IgD-negative memory B cell (primary cell): ENCODE data around the gene ASB2. TPM values are rescaled to one million over a fixed set of nuclear protein-coding genes. Genes with fewer than 3 reads are reported as not detected.

Source experiments
- H3K27ac Mint-ChIP-seq, 3 donors: one replicate each; pipeline ENCODE4 v1.8.0; 2020 to 2022; ENCODE audit warnings: mild to moderate bottlenecking in 3 of 3, mixed read lengths in 3 of 3, moderate library complexity in 1 of 3
- H3K27me3 Mint-ChIP-seq: one replicate; pipeline ENCODE4 v1.8.0; 2021; ENCODE audit warnings: mixed read lengths
- H3K36me3 Mint-ChIP-seq: one replicate; pipeline ENCODE4 v1.8.0; 2020; ENCODE audit warnings: mild to moderate bottlenecking, mixed read lengths
- H3K4me1 Mint-ChIP-seq, 3 donors: one replicate each; pipeline ENCODE4 v1.8.0; 2020 to 2022; ENCODE audit warnings: mixed read lengths in 3 of 3, mild to moderate bottlenecking in 1 of 3
- H3K4me3 Mint-ChIP-seq, 4 donors: one replicate each; pipeline ENCODE4 v1.8.0; 2020 to 2022; ENCODE audit warnings: mild to moderate bottlenecking in 4 of 4, mixed read lengths in 4 of 4, moderate library complexity in 3 of 4
- H3K9me3 Mint-ChIP-seq, 3 donors: one replicate each; pipeline ENCODE4 v1.8.0; 2020 to 2021; ENCODE audit warnings: mixed read lengths in 3 of 3, mild to moderate bottlenecking in 1 of 3
- polyA plus RNA-seq: library from polyadenylated mRNA; unstranded; fragments of 300-500 nt; fragmentation: Illumina TruSeq; gene quantifications from one replicate; pipeline ENCODE4 v1.2.3, GENCODE V29; 2021

The ASB2 gene
- polyA plus RNA-seq, 1 donor from 2014 or later = 3.8 TPM

DNA sequence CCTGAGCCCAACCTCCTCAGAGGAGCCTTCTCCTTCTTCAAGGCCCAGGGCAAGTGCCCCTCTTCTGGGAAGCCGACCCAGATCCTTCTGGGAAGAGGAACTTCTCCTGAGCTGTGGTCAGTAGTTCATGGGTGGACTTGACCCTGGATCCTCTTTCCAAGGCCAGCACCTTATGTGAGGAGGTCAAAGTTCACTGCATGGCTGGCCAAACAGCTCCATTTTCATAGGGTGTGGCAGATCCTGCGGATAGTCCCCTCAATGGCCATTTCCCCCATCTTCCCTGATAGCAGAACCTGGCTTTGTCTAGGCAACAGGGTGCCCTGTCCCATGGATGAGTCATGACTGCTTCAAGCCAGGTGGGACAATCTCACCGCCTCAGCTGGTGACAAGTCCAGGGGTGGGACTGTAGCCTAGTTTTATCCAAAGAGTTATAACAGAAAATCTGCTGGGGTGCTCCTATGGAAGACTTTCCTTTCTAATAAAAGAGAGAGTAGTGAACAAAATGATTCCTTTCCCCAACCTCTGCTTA is 10.4 kb downstream of the ASB2 start:
- H3K27me3 Mint-ChIP-seq = peaks cover 1% of the 10 kb centered on the region
- H3K4me3 Mint-ChIP-seq = peak overlapping the region in 2 of 4 donors; percentile 13 to 21
- no peaks in the 10 kb centered on the region for H3K36me3 Mint-ChIP-seq
- H3K27ac Mint-ChIP-seq = peak overlapping the region in 2 of 3 donors; percentile 20 to 44
- H3K9me3 Mint-ChIP-seq = peaks cover 0 to 2% (median 0%) of the 10 kb centered on the region in 3 donors
- peaks cover 57 to 81% (median 73%) of the 10 kb centered on the region in 3 donors for H3K4me1 Mint-ChIP-seq

GRCh38 chr14:93965287-93965821 is 11.0 kb downstream of the ASB2 start:
- no peaks in the 10 kb centered on the region for H3K36me3 Mint-ChIP-seq
- peaks cover 53 to 75% (median 73%) of the 10 kb centered on the region in 3 donors for H3K4me1 Mint-ChIP-seq
- peaks cover 0 to 2% (median 0%) of the 10 kb centered on the region in 3 donors for H3K9me3 Mint-ChIP-seq
- H3K27ac Mint-ChIP-seq = peak overlapping the region in 2 of 3 donors; percentile 6 to 20
- H3K4me3 Mint-ChIP-seq = peak overlapping the region in 1 of 4 donors; percentile 13
- H3K27me3 Mint-ChIP-seq = peaks cover 1% of the 10 kb centered on the region

- no peak overlapping the region for H3K4me3 Mint-ChIP-seq
- peak overlapping the region; percentile 6 to 99 (median 33) for H3K27ac Mint-ChIP-seq
- peaks cover 1% of the 10 kb centered on the region for H3K27me3 Mint-ChIP-seq
- H3K36me3 Mint-ChIP-seq = no peaks in the 10 kb centered on the region
- peaks cover 0 to 2% (median 0%) of the 10 kb centered on the region in 3 donors for H3K9me3 Mint-ChIP-seq
- peaks cover 56 to 77% (median 75%) of the 10 kb centered on the region in 3 donors for H3K4me1 Mint-ChIP-seq
Observed at GRCh38 chr14:93964820-93965286, 11.5 kb downstream of the ASB2 start.

GRCh38 chr14:93964281-93964680 is 12.1 kb downstream of the ASB2 start:
- Mint-ChIP-seq H3K27ac (peak overlapping the region in 2 of 3 donors; percentile 33 to 99), H3K9me3 (peaks cover 0 to 2% (median 0%) of the 10 kb centered on the region in 3 donors), H3K36me3 (peaks cover 1% of the 10 kb centered on the region), H3K27me3 (peaks cover 1% of the 10 kb centered on the region), H3K4me3 (no peak overlapping the region), H3K4me1 (peaks cover 60 to 83% (median 80%) of the 10 kb centered on the region in 3 donors)

DNA sequence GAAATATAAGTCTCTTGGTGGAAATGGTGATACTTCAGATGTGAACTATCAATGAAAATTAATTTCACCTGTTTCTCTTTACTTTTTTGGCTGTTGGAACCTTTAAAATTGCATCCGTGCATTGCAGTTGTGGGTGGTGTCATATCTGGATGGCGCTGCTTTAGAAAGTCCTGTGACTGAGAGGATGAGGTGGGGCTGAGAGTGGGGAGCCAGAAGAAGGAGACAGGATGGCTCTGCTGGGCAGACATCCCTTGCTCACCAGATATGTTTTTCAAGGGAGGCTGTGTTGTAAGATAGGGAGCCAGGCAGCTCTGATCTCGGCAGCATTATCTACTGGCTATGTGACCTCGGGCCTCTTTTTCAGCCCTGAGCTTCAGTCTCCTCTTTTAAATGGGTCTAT is 12.7 kb downstream of the ASB2 start:
- H3K4me3 Mint-ChIP-seq = peak overlapping the region in 3 of 4 donors; percentile 52 to 95 (median 95)
- H3K27me3 Mint-ChIP-seq = peaks cover 1% of the 10 kb centered on the region
- peaks cover 0 to 2% (median 0%) of the 10 kb centered on the region in 3 donors for H3K9me3 Mint-ChIP-seq
- peak overlapping the region; percentile 98 to 100 (median 99) for H3K27ac Mint-ChIP-seq
- peaks cover 1% of the 10 kb centered on the region for H3K36me3 Mint-ChIP-seq
- peaks cover 62 to 84% (median 81%) of the 10 kb centered on the region in 3 donors for H3K4me1 Mint-ChIP-seq

- Mint-ChIP-seq H3K36me3 (peaks cover 1% of the 10 kb centered on the region), H3K4me3 (peak overlapping the region; percentile 51 to 95 (median 93)), H3K4me1 (peaks cover 60 to 86% (median 77%) of the 10 kb centered on the region in 3 donors), H3K27ac (peak overlapping the region; percentile 98 to 100 (median 99)), H3K9me3 (peaks cover 0 to 2% (median 0%) of the 10 kb centered on the region in 3 donors), H3K27me3 (peaks cover 1% of the 10 kb centered on the region)
Observed at GRCh38 chr14:93962701-93963601, 13.4 kb downstream of the ASB2 start.

DNA sequence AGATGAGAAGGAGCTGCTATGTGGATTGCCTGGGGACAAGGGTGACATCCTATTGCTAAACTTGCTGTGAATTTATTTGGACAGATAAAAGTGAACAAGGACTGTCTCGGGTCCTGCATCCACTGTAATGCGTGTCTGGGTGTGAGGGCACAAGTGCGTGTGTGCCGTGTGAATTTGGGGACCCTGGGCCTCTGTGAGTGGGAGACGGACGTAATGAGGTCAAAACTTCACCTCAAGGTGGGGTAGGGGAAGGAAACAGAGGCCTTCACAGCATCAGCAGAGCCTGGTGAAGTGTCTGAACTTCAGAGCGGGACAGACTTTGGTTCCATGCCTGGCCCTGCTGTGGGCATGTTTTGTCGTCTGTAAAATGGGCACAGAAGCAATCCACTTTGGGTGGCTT is 14.8 kb downstream of the ASB2 start:
- Mint-ChIP-seq H3K4me3 (peak overlapping the region in 3 of 4 donors; percentile 55 to 93 (median 80)), H3K9me3 (peaks cover 0 to 2% (median 0%) of the 10 kb centered on the region in 3 donors), H3K27ac (peak overlapping the region; percentile 93 to 100 (median 98)), H3K4me1 (peaks cover 62 to 82% (median 74%) of the 10 kb centered on the region in 3 donors), H3K36me3 (peaks cover 1% of the 10 kb centered on the region), H3K27me3 (peaks cover 1% of the 10 kb centered on the region)

DNA sequence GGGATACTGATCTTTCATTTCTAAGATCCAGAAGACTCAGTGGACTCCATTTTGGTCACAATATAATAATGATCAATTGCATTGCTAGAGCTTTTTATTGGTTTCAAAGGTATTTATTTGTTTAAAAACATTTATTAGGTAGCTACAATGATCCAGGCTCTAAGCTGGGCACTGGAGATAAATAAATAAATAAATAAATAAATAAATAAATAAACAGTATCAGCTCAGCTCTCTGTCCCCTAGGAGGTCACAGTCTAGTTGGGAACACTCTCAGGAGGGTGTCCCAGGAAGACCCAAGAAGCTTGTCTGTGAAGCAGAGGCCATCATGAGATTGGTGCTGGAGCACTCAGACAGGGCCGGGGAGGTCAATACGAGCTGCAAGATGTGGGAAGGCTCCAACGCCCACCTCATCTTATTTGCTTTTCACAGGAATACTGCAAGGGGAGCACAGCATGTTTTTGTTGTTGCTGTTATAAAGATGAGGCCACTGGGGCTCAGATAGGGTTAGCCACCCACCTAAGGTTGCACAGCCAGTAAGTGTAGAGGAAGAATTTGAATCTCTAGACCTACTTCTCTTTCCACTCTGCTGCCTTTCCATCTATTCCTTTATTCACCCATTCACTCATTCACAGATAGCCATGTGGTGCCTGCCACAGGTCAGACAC is 15.5 kb downstream of the ASB2 start:
- Mint-ChIP-seq H3K4me3 (peak overlapping the region in 2 of 4 donors; percentile 80 to 93), H3K36me3 (peaks cover 1% of the 10 kb centered on the region), H3K27me3 (peaks cover 1% of the 10 kb centered on the region), H3K9me3 (peaks cover 0 to 2% (median 0%) of the 10 kb centered on the region in 3 donors), H3K4me1 (peaks cover 64 to 80% (median 73%) of the 10 kb centered on the region in 3 donors), H3K27ac (peak overlapping the region; percentile 93 to 100 (median 95))

DNA sequence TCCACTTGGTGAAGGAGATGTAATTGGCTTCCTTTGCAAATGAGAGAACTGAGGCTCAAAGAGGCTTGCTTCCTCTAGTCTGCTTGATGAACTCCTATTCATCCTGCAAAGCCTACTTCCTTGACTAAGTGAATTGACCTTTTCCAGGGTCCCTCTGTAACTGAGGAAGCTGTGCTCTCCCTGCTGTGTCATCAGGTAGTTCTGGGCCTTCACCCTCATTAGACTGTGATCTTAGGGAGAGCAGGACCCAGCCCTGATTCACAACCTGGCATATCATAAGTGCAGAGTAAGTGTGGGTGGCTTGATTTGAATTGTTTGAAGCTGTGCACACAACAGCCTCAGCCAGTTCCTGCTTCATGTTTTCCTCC is 16.3 kb downstream of the ASB2 start:
- H3K27me3 Mint-ChIP-seq = peaks cover 1% of the 10 kb centered on the region
- H3K27ac Mint-ChIP-seq = peak overlapping the region; percentile 95 to 98 (median 96)
- peak overlapping the region in 1 of 4 donors; percentile 91 for H3K4me3 Mint-ChIP-seq
- H3K9me3 Mint-ChIP-seq = no peaks in the 10 kb centered on the region
- H3K36me3 Mint-ChIP-seq = peaks cover 2% of the 10 kb centered on the region
- H3K4me1 Mint-ChIP-seq = peaks cover 61 to 81% (median 77%) of the 10 kb centered on the region in 3 donors

- H3K4me1 Mint-ChIP-seq = peaks cover 66 to 81% (median 75%) of the 10 kb centered on the region in 3 donors
- no peaks in the 10 kb centered on the region for H3K9me3 Mint-ChIP-seq
- H3K27ac Mint-ChIP-seq = peak overlapping the region; percentile 95 to 98 (median 96)
- no peaks in the 10 kb centered on the region for H3K27me3 Mint-ChIP-seq
- peaks cover 5% of the 10 kb centered on the region for H3K36me3 Mint-ChIP-seq
- H3K4me3 Mint-ChIP-seq = peak overlapping the region; percentile 53 to 91 (median 82)
Observed at GRCh38 chr14:93959239-93960107, 16.9 kb downstream of the ASB2 start.

DNA sequence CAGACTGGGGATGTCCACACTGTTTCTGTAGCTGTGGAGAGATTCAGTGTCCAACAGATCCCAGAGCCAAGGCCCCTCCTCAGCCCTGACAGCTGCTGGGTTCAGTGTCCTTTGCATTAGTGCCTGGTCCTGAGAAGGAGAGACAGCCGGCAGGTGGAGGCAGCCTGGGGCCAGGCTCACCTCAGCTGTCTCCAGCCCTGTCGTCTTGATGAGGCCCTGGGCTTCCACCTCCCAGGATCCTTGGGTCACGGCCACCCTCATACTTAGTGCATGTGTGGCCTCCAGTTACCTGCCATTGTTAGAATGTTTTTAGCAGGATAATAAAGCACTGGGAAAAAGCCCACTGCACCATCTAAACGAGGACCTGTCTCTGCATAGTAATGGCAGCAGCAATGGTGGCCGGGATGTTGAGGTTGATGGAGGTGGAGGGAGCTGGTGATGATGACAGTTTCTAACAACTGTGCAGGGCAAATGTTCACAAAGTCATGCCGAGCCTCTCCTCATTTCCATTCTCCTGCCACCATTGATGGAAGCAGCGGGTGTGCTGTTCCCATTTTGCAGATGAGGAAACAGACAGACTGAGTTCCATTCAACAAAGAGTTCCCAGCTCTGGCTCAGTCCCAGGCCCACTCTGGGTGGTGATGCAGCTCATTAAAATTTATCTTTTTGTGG is 17.7 kb downstream of the ASB2 start:
- H3K9me3 Mint-ChIP-seq = no peaks in the 10 kb centered on the region
- peaks cover 5% of the 10 kb centered on the region for H3K36me3 Mint-ChIP-seq
- peak overlapping the region; percentile 95 to 98 (median 96) for H3K27ac Mint-ChIP-seq
- H3K4me1 Mint-ChIP-seq = peaks cover 65 to 81% (median 74%) of the 10 kb centered on the region in 3 donors
- H3K4me3 Mint-ChIP-seq = peak overlapping the region in 3 of 4 donors; percentile 81 to 91 (median 84)
- H3K27me3 Mint-ChIP-seq = no peaks in the 10 kb centered on the region

DNA sequence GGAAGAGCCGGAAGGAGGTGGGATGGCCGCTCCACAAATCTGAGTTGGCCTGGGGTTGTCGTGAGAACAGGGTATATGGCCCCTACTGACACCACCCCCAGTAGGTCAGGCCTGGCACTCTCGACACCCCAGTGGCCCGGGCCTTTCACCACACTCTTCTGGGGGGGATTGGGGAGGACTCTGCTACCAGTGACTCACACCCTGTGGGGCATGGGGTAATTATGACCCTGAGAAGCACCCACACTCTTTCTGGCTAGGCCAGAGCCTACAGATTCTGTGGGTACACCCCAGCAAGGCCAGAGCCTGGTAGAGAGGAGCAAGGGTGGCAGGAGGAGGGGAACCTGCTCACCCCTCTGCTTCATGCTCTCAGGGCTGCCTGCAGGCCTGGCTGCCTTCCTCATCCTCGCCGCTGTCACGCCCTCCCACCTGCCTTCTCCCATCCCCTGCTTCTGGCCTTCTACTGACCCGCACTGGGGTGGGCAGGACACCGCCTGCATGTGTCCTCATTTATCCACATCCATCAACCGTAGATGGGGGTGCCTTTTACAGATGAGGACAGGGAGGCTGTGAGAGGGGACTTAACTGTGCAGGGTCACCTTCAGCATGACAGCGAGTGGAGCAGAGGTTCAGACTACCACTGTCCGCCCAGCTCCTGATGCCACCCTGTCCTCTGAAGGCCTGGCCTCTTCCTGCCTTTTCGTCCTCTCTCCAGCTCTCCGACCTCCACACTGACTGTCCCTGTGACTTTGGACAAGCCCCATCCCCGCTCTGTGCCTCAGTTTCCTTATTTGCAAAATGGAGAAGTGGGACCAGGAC is 18.4 kb downstream of the ASB2 start:
- Mint-ChIP-seq H3K27ac (peak overlapping the region; percentile 31 to 77 (median 61)), H3K27me3 (no peaks in the 10 kb centered on the region), H3K4me3 (peak overlapping the region in 3 of 4 donors; percentile 40 to 85 (median 84)), H3K36me3 (peaks cover 5% of the 10 kb centered on the region), H3K9me3 (no peaks in the 10 kb centered on the region), H3K4me1 (peaks cover 65 to 79% (median 67%) of the 10 kb centered on the region in 3 donors)
